GM19043 (cell line): ENCODE data around the gene SLC25A53.

Experiments used
- ATAC-seq: cut with Tn5 transposase; IDR thresholded peaks from one replicate; pipeline ENCODE4 v1.9.1; 2021; ENCODE audit warnings: low read depth; ENCODE audit not compliant: unreplicated experiment

Gene SLC25A53

DNA sequence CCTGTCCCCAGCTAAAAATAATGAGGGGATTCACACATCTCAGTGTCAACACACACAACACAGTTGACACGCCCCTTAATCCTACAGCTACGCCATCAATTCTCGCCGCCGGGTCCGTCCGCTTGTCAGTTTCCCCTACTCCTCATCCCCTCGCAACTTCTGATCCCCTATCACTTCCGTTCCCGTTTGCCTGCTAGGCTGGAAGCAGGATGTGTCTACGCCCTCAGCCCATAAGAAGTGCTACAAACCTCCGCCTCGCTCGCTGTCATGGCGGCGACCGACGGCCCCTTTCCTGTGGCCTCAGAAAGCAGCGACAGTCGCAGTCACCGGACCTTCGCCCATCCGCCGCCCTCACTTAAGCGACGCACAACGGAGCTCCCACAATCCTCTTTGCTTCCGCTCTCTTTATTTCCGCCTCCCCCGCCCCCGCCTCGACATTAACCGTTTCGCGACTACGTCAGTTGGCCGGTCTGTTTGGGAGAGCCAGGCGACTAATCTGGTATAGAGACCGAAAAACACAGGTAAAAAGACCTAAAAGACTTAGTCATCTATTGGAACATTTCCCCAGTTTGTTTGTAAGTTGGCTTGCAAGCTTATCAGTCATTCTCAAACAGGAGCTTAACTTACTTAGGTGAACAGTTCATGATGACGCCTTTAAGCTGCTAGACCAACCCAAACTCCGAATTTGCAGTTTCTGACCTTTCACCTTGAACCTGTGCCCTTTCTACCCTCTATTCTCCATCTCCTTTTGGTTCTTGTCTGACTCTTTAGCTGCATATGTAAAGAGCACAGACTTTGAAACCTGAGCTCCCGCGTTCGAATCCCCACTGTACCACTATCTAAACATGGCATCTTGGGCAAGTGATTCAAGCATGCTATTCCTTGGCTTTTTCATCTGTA is at the start of gene SLC25A53:
SLC25A53 (minus strand) TSS at position 380 of the 900 bp plus-strand sequence. CDS start 51,752 bp downstream, outside the sequence.
- ATAC-seq = peak; percentile 90

DNA sequence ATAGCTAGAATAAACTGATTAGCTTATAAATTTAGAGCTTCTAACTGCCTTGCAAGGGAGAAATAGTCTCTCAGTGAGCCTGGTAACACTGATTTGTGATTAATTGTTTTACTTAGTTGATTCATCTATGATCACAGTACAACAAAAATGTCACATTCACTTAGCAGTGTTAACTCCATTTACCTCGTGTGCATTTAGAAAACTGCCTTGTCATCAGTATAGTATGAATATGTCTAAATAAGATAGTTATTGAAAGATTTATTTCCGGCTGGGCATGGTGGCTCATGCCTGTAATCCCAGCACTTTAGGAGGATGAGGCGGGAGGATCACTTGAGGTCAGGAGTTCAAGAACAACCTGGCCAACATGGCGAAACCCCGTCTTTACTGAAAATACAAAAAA is 48.7 kb upstream of the SLC25A53 start:
- ATAC-seq = no peak

GRCh38 chrX:104195489-104196084 is 38.8 kb upstream of the SLC25A53 start:
- peak; percentile 58 for ATAC-seq

DNA sequence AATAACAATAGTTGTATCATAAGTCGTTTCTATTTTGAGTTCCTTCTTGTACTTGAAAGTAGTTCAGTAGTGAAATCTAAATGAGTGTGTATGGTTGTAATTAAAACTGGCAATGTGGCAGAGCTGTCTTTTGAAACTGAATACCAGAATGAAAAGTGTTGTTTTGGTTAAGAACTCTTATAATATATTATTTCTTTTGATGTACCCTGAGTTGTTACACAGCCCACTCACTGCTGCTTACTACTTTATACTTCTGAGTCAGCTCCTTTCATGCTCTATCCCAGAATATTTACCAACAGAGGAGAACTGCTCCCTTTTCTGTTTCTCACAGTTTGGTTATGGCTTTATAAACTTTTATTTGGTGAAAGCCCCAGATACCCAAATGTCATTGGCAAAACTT is 38.2 kb upstream of the SLC25A53 start:
- peak; percentile 32 for ATAC-seq

DNA sequence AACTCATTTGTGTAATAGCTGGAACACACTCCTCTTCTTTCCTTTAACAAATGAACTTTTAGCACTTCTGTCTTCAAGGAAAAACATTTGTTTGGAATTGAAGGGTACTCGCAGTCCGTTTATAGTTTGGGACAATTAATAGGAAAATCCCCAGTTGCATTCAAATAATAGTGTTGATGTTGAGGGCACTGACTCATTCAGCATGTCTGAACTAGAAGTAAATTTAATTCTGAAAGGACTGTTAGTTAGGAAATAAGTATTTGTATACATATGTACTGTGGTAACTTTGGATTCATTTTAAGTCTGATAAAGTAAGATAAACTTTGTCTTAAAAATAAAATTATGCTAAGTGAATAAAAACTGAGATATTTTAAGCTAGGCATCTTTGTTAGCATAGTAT is 36.7 kb upstream of the SLC25A53 start:
- ATAC-seq = no peak

- no peak for ATAC-seq
These were observed 33.0 kb upstream of the SLC25A53 start for GRCh38 chrX:104189837-104190236.

DNA sequence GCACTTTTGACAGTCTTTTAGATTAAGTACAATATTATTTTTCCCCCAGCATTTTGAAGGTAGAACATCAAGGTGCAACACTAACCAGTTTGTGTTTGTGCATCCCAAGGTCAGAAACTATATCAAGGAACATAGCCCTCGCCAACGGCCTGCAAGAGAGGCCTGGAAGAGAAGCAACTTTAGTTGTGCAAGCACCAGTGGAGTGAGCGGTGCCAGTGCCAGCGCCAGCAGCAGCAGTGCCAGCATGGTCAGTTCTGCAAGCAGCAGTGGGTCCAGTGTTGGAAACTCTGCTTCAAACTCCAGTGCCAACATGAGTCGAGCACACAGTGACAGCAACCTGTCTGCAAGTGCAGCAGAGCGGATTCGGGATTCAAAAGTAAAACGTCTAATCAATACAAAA is 31.1 kb upstream of the SLC25A53 start:
- no peak for ATAC-seq

- no peak for ATAC-seq
These were observed 26.9 kb upstream of the SLC25A53 start for GRCh38 chrX:104183685-104184084.

- ATAC-seq = no peak
These were observed 17.0 kb upstream of the SLC25A53 start for GRCh38 chrX:104173841-104174240.

DNA sequence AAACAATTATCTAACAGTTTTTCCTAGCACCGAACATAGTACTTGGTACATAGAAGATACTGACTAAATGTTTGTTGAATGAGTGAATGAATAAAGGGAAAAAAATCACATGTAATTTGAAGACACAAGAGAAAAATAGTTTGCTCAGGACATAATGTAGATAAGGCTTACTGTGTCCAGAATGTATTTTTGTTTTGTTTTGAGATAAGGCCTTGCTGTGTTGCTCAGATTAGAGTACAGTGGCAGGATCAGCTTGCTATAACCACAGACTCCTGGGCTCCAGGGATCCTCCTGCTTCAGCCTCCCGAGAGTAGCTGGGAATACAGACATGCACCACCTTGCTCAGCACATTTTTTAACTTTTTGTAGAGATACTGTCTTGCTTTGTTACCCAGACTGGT is 16.0 kb upstream of the SLC25A53 start:
- ATAC-seq = no peak

DNA sequence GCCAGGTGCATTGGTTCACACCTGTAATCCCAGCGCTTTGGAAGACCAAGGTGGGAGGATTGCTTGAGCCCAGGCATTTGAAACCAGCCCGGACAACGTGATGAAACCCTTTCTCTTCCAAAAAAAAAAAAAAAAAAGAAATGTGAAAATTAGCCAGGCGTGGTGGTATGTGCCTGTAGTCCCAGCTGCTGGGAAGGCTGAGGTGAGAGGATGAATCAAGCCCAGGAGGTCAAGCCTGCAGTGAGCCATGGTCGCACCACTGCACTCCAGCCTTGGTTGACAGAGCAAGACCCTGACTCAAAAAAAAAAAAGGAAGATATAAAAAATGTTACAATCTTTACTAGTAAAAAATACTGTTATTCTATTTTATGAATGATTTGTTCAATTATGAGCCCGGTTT is 15.3 kb upstream of the SLC25A53 start:
- ATAC-seq = no peak

- no peak for ATAC-seq
These were observed 11.3 kb upstream of the SLC25A53 start for GRCh38 chrX:104168127-104168526.

GRCh38 chrX:104166735-104167436 is 10.1 kb upstream of the SLC25A53 start:
- no peak for ATAC-seq

DNA sequence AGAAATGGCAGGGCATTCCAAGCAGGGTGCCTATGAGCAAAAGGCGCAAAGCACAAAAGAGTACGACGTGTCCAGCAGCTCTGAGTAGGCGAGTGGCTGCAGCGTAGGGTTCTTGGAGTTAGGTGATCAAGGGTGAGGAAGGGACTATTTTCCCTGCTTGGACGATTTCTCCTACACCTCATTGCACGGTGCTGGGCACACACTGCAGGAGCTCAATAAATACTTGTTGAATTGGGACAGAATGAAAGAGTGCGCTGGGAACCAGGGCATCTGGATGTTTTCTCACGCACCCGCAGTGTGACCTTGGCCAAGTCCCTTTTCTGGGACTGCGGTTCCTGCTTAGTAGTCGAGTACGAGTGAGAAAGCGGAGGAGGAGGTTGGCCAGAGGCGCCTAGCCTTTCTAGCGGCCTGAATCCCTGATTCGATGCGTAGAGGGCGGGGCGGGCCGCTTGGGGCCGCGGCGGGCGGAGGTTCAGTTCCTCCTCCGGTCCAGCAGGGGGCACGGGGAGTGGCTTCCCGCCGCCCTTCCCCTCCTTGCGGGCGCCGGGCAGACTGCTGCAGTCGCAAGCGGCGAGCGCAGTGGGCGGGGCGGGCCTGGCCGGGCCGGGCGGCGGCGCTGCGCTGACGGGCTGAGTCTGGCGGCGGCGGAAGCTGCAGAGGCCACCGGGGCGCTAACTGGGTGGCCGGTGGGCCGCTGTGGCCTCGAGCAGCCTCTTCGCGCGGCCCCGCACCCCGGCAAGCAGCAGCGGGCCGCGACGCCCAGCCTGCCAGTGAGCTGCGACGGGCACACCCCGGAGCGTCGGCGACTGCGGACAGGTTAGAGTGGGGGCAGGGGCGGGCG is 9.3 kb upstream of the SLC25A53 start, which contains the start of gene FAM199X:
FAM199X (plus strand) TSS at position 560 of the 841 bp plus-strand sequence. CDS start 333 bp downstream, outside the sequence.
- peak; percentile 90 for ATAC-seq

- ATAC-seq = no peak
These were observed 5.8 kb downstream of the SLC25A53 start for GRCh38 chrX:104151037-104151436.

- no peak for ATAC-seq
These were observed 15.6 kb downstream of the SLC25A53 start for GRCh38 chrX:104141087-104141760.

DNA sequence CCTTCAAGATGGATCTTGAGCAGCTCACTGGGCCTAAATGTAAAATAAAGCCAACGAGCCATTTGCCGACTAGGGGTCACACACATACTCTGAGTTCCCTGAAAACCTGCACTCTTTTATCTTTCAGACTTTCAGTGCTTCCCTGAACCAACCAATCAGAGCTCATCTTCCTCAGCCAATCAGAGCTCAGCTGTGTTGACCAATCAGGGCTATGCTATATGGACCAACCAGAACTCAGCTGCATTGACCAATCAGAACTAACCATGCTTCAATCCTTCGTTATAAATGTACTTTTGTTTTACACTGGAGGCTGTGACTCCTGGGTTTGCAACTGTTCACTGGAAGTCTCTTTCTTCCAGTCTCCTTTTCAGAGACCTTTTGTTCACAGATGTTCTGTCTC is 19.3 kb downstream of the SLC25A53 start:
- no peak for ATAC-seq

DNA sequence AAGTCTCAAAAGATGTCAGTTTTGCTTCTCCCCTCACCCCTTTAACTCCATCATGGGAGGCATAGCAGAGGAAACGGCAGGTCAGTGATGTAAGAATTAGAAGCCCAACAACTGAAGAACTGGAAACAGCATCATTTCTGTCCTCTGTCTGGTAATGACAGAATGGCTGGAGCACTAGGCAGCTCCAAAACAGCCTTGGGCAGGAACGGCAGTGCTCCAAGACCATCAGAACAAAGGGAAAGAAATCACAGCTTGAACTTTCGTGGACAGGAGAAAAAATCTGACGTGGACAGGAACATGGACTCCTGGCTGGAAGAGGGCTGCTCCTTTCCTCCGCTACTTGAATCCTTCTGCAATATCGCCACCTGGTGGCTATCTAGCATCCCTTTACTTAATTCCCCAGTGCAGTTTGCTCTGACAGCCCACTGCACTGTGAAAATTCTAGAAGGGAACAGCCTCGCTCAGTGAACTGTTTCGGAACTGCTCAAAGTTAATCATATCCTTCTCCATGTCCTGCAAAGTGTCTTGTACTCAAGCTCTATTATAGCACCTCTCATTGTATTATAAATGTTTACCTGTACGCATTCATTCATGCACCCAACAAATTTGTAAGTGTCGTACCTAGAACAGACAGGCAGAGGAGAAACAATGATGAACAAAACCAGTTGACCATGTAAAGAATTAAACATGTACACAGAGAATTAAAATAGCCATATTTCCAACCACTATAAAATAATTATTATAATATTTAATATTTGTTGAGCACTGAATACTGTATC is 20.4 kb downstream of the SLC25A53 start:
- ATAC-seq = peak; percentile 88

DNA sequence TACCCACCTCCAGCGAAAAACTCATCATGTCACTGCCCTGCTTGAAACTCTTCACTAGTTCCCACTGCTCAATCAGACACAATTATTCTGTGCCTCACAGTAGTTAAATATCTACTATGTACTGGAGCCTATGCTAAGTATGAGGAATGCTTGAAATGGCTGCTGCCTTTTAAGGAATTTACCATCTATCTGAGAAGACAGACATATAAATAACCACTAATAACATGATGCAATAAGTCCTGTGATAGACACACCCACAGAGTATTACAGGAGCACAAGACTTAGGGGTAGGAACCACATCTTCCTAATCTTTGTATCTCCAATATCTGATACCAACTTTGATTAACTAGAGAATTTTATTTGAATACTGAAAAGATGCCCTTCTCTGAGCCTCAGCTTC is 21.1 kb downstream of the SLC25A53 start:
- ATAC-seq = no peak
